HG03565 (cell line): ENCODE data around the gene EHBP1.
"Not testable (repeated sequence)": the region's sequence is repeated elsewhere in the genome, so short reads cannot be mapped to it uniquely, and the experiment has no call there.

Experiments
- ATAC-seq: cut with Tn5 transposase; IDR thresholded peaks from one replicate; pipeline ENCODE4 v1.9.1; 2021; ENCODE audit warnings: mild to moderate bottlenecking, moderate library complexity; ENCODE audit not compliant: unreplicated experiment

Gene EHBP1

GRCh38 chr2:63003351-63003750 is 297.8 kb downstream of the EHBP1 start:
- no peak for ATAC-seq

GRCh38 chr2:63007813-63008458 is 302.4 kb downstream of the EHBP1 start:
- no peak for ATAC-seq

- ATAC-seq = no peak
Observed at GRCh38 chr2:63008838-63009237, 303.3 kb downstream of the EHBP1 start.

- no peak for ATAC-seq
Observed at GRCh38 chr2:63009490-63009889, 304.0 kb downstream of the EHBP1 start.

GRCh38 chr2:63012541-63012940 is 307.0 kb downstream of the EHBP1 start:
- no peak for ATAC-seq

GRCh38 chr2:63013438-63013837 is 307.9 kb downstream of the EHBP1 start:
- ATAC-seq = no peak

- no peak for ATAC-seq
Observed at GRCh38 chr2:63015389-63015788, 309.9 kb downstream of the EHBP1 start.

- ATAC-seq = no peak
Observed at GRCh38 chr2:63018439-63018838, 312.9 kb downstream of the EHBP1 start.

GRCh38 chr2:63019686-63020085 is 314.2 kb downstream of the EHBP1 start:
- not testable (repeated sequence) for ATAC-seq

GRCh38 chr2:63023444-63023843 is 317.9 kb downstream of the EHBP1 start:
- ATAC-seq = no peak

- no peak for ATAC-seq
Observed at GRCh38 chr2:63027220-63027619, 321.7 kb downstream of the EHBP1 start.

GRCh38 chr2:63029058-63029457 is 323.5 kb downstream of the EHBP1 start:
- no peak for ATAC-seq

- ATAC-seq = no peak
Observed at GRCh38 chr2:63034526-63034925, 329.0 kb downstream of the EHBP1 start.

- ATAC-seq = no peak
Observed at GRCh38 chr2:63035169-63035568, 329.7 kb downstream of the EHBP1 start.

- no peak for ATAC-seq
Observed at GRCh38 chr2:63035660-63036059, 330.1 kb downstream of the EHBP1 start.

- no peak for ATAC-seq
Observed at GRCh38 chr2:63038034-63038433, 332.5 kb downstream of the EHBP1 start.

- ATAC-seq = no peak
Observed at GRCh38 chr2:63040586-63040985, 335.1 kb downstream of the EHBP1 start.

GRCh38 chr2:63041592-63041991 is 336.1 kb downstream of the EHBP1 start:
- ATAC-seq = no peak

GRCh38 chr2:63044362-63045327 is 339.1 kb downstream of the EHBP1 start:
- no peak for ATAC-seq

GRCh38 chr2:63046552-63046951 is 341.0 kb downstream of the EHBP1 start:
- no peak for ATAC-seq

GRCh38 chr2:63046961-63047320 is 341.4 kb downstream of the EHBP1 start:
- no peak for ATAC-seq
